ENCODE measurements around the gene TNFRSF1A. TPM values are rescaled to one million over a fixed set of nuclear protein-coding genes. Genes with fewer than 3 reads are reported as not detected.

TNFRSF1A gene
- total and polyA plus RNA-seq, 9 of the 15 experiments (the other 6 are each of a cell fraction or from before 2014, with no cell fraction given): 0.76 to 43.5 (median 30.0) TPM

DNA sequence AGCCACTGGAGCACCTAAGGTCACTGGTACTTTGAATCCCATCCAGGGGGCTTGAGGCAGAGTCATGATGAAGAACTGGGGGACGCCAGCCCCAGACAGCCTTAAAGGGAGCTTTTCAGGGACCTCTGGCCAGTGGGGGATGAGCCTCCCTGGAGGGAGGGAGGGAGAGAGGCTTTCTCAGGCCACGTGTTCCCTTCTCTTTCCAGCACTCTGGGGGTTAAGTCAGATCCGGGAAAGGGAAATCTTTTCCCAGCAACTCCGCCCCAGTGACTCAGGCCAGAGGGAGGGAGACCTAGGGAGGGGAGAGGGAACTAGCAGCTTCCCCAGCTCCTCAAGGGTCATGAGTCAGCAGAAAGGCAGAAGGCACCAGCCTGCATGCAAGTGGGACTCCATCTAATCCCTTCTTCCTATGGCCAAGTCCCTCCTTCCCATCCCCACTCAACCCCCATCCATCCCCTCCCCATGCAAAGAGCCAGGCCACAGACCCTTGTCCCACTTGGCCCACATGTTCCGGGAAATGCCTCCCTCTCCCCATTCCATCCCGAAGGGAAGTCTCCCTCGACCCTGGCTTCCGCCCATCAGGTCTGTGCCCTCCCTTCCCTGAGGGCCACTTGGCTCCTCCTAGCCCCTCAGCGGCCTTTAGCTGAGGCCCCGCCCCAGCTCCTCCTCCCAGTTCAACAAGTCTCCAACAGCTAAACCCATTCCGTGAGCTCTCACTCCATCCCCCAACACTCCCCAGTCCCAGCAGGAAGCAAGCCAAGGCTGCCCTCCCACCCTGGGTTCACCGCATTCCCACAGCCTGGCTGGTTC lies 5.6 kb downstream of the TNFRSF1A start (continued):
- TF ChIP-seq, protein P1, sequence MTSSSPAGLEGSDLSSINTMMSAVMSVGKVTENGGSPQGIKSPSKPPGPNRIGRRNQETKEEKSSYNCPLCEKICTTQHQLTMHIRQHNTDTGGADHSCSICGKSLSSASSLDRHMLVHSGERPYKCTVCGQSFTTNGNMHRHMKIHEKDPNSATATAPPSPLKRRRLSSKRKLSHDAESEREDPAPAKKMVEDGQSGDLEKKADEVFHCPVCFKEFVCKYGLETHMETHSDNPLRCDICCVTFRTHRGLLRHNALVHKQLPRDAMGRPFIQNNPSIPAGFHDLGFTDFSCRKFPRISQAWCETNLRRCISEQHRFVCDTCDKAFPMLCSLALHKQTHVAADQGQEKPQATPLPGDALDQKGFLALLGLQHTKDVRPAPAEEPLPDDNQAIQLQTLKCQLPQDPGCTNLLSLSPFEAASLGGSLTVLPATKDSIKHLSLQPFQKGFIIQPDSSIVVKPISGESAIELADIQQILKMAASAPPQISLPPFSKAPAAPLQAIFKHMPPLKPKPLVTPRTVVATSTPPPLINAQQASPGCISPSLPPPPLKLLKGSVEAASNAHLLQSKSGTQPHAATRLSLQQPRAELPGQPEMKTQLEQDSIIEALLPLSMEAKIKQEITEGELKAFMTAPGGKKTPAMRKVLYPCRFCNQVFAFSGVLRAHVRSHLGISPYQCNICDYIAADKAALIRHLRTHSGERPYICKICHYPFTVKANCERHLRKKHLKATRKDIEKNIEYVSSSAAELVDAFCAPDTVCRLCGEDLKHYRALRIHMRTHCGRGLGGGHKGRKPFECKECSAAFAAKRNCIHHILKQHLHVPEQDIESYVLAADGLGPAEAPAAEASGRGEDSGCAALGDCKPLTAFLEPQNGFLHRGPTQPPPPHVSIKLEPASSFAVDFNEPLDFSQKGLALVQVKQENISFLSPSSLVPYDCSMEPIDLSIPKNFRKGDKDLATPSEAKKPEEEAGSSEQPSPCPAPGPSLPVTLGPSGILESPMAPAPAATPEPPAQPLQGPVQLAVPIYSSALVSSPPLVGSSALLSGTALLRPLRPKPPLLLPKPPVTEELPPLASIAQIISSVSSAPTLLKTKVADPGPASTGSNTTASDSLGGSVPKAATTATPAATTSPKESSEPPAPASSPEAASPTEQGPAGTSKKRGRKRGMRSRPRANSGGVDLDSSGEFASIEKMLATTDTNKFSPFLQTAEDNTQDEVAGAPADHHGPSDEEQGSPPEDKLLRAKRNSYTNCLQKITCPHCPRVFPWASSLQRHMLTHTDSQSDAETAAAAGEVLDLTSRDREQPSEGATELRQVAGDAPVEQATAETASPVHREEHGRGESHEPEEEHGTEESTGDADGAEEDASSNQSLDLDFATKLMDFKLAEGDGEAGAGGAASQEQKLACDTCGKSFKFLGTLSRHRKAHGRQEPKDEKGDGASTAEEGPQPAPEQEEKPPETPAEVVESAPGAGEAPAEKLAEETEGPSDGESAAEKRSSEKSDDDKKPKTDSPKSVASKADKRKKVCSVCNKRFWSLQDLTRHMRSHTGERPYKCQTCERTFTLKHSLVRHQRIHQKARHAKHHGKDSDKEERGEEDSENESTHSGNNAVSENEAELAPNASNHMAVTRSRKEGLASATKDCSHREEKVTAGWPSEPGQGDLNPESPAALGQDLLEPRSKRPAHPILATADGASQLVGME (CRISPR knock-in tag; IDR thresholded peaks at IDR 0.05): no peak
- TF ChIP-seq, protein P2, sequence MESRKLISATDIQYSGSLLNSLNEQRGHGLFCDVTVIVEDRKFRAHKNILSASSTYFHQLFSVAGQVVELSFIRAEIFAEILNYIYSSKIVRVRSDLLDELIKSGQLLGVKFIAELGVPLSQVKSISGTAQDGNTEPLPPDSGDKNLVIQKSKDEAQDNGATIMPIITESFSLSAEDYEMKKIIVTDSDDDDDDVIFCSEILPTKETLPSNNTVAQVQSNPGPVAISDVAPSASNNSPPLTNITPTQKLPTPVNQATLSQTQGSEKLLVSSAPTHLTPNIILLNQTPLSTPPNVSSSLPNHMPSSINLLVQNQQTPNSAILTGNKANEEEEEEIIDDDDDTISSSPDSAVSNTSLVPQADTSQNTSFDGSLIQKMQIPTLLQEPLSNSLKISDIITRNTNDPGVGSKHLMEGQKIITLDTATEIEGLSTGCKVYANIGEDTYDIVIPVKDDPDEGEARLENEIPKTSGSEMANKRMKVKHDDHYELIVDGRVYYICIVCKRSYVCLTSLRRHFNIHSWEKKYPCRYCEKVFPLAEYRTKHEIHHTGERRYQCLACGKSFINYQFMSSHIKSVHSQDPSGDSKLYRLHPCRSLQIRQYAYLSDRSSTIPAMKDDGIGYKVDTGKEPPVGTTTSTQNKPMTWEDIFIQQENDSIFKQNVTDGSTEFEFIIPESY (CRISPR knock-in tag; IDR thresholded peaks at IDR 0.05): no peak
- TF ChIP-seq KLF13 (tag; IDR thresholded peaks at IDR 0.05; ENCODE audit: borderline replicate concordance, low read depth): no peak
- peak; percentile 95 for TF ChIP-seq FOSL1 (tag; conservative IDR thresholded peaks at IDR 0.05)
- TF ChIP-seq, protein P3, sequence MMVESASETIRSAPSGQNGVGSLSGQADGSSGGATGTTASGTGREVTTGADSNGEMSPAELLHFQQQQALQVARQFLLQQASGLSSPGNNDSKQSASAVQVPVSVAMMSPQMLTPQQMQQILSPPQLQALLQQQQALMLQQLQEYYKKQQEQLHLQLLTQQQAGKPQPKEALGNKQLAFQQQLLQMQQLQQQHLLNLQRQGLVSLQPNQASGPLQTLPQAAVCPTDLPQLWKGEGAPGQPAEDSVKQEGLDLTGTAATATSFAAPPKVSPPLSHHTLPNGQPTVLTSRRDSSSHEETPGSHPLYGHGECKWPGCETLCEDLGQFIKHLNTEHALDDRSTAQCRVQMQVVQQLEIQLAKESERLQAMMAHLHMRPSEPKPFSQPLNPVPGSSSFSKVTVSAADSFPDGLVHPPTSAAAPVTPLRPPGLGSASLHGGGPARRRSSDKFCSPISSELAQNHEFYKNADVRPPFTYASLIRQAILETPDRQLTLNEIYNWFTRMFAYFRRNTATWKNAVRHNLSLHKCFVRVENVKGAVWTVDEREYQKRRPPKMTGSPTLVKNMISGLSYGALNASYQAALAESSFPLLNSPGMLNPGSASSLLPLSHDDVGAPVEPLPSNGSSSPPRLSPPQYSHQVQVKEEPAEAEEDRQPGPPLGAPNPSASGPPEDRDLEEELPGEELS (CRISPR knock-in tag; IDR thresholded peaks at IDR 0.05; ENCODE audit: borderline replicate concordance): no peak; the same call in 1 of the 2 replicates
- TF ChIP-seq LEF1 (IDR thresholded peaks at IDR 0.05): peak; percentile 20; the same call in 1 of the 2 replicates
- TF ChIP-seq, protein P4, sequence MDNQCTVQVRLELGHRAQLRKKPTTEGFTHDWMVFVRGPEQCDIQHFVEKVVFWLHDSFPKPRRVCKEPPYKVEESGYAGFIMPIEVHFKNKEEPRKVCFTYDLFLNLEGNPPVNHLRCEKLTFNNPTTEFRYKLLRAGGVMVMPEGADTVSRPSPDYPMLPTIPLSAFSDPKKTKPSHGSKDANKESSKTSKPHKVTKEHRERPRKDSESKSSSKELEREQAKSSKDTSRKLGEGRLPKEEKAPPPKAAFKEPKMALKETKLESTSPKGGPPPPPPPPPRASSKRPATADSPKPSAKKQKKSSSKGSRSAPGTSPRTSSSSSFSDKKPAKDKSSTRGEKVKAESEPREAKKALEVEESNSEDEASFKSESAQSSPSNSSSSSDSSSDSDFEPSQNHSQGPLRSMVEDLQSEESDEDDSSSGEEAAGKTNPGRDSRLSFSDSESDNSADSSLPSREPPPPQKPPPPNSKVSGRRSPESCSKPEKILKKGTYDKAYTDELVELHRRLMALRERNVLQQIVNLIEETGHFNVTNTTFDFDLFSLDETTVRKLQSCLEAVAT (IDR thresholded peaks at IDR 0.05): no peak; a peak in 1 of 4 replicates
- TF ChIP-seq FOXJ3 (CRISPR knock-in tag; IDR thresholded peaks at IDR 0.05): no peak
- TF ChIP-seq, protein P5, sequence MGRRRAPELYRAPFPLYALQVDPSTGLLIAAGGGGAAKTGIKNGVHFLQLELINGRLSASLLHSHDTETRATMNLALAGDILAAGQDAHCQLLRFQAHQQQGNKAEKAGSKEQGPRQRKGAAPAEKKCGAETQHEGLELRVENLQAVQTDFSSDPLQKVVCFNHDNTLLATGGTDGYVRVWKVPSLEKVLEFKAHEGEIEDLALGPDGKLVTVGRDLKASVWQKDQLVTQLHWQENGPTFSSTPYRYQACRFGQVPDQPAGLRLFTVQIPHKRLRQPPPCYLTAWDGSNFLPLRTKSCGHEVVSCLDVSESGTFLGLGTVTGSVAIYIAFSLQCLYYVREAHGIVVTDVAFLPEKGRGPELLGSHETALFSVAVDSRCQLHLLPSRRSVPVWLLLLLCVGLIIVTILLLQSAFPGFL (CRISPR knock-in tag; IDR thresholded peaks at IDR 0.05): no peak
- TF ChIP-seq SRF (CRISPR knock-in tag; IDR thresholded peaks at IDR 0.05): peak in 1 of 2 experiments; percentile 34; a peak in 2 of 4 replicates
- TF ChIP-seq NFATC3 (IDR thresholded peaks at IDR 0.05): no peak
- TF ChIP-seq ZNF324 (CRISPR knock-in tag; IDR thresholded peaks at IDR 0.05): no peak
- TF ChIP-seq CBFA2T3 (IDR thresholded peaks at IDR 0.05): peak; percentile 25
- 0 out of 2 replicates have a peak, but pooled peaks have one; percentile 52 for TF ChIP-seq MTA1 (IDR thresholded peaks at IDR 0.05; ENCODE audit: borderline replicate concordance)

All from K562 (cell line).